HepG2 (cell line): Measurements from ENCODE around the gene SH2D6. TPM values are rescaled to one million over a fixed set of nuclear protein-coding genes. Genes with fewer than 3 reads are reported as not detected.

Source experiments
- ATAC-seq: fragments of 200-7000 bp; cut with Tn5 transposase; 3 replicates; pipeline ENCODE4 v1.9.1; 2020; ENCODE audit warnings: mild to moderate bottlenecking, moderate library complexity
- BruUV-seq: library from RNA; stranded (reverse); fragments of 400-500 nt; replicated peaks from 2 replicates; lab custom pipeline; 2021; lab: Mats Ljungman, UMichigan
- CTCF ChIA-PET: fragments of 300-600 bp; formaldehyde crosslinking; extraction: SDS; loops from one replicate; lab custom pipeline; 2021; ENCODE audit warnings: low total read pairs, inconsistent platforms, low intra/inter-chr PET ratio; lab: Yijun Ruan, JAX
- POLR2A ChIA-PET: fragments of 350-600 bp; sonication (Branson Sonifier 250); formaldehyde crosslinking; loops from one replicate; lab custom pipeline; 2020; ENCODE audit warnings: antibody characterized with exemption, inconsistent platforms; lab: Yijun Ruan, JAX
- DNase-seq: peaks from one replicate; pipeline ENCODE4 v3.0.0-alpha.2; 2015; ENCODE audit warnings: low spot score
- FAIRE-seq: peaks from 3 replicates; lab custom pipeline; 2011; peaks lifted over from hg19 to GRCh38; lab: Jason Lieb, UNC
- H2AFZ ChIP-seq: one replicate; pipeline ENCODE4 v1.6.1; 2011; ENCODE audit warnings: low read length, inconsistent platforms
- H3K27ac ChIP-seq: fragments of 300-600 bp; 3 replicates; pipeline ENCODE4 v1.8.0; 2011; ENCODE audit warnings: mixed run types, mild to moderate bottlenecking, mixed read lengths, low read length, inconsistent platforms; ENCODE audit not compliant: insufficient read depth; ENCODE audit errors: extremely low read length
- H3K27me3 ChIP-seq, 2 experiments: fragments of 200-600 bp in 1 of 2; 2 replicates in 1 of 2; 3 replicates in 1 of 2; pipeline versions ENCODE4 v1.6.0 to v1.8.0; 2011; ENCODE audit warnings: low read length in 2 of 2, mild to moderate bottlenecking in 2 of 2, moderate library complexity in 2 of 2, inconsistent platforms in 1 of 2; ENCODE audit not compliant: insufficient read depth in 2 of 2, control insufficient read depth in 1 of 2
- H3K36me3 ChIP-seq, 2 experiments: fragments of 200-600 bp in 1 of 2; replicated peaks in 1 of 2; 2 replicates in 1 of 2; 3 replicates in 1 of 2; pipeline versions ENCODE4 v1.5.1 to v1.8.0; 2011; ENCODE audit warnings: low read length in 2 of 2, inconsistent platforms in 1 of 2; ENCODE audit not compliant: insufficient read depth in 2 of 2, control insufficient read depth in 1 of 2
- H3K4me1 ChIP-seq: 2 replicates; pipeline ENCODE4 v1.5.1; 2012; ENCODE audit warnings: low read length, inconsistent platforms; ENCODE audit not compliant: insufficient read depth
- H3K4me2 ChIP-seq: 2 replicates; pipeline ENCODE4 v1.6.0; 2011; ENCODE audit warnings: low read depth, low read length, inconsistent platforms
- H3K4me3 ChIP-seq, 3 experiments: fragments of 200-600 bp in 1 of 3; sonication (generic), shearing (Covaris generic) in 1 of 3; replicated peaks in 1 of 3; 2 replicates each; pipeline ENCODE4 v1.5.1; 2011 to 2016; ENCODE audit warnings: low read length in 3 of 3, inconsistent platforms in 2 of 3, low read depth in 2 of 3, mild to moderate bottlenecking in 2 of 3, control low read depth in 1 of 3, mixed read lengths in 1 of 3; ENCODE audit not compliant: insufficient read depth in 1 of 3
- H3K79me2 ChIP-seq: one replicate; pipeline ENCODE4 v1.6.1; 2011; ENCODE audit warnings: low read length, inconsistent platforms; ENCODE audit not compliant: insufficient read depth
- H3K9ac ChIP-seq: 2 replicates; pipeline ENCODE4 v1.6.0; 2011; ENCODE audit warnings: mild to moderate bottlenecking, low read depth, low read length, inconsistent platforms; ENCODE audit not compliant: insufficient read depth
- H3K9me3 ChIP-seq: 2 replicates; pipeline ENCODE4 v1.5.1; 2012; ENCODE audit warnings: mild to moderate bottlenecking, low read length
- H4K20me1 ChIP-seq: 2 replicates; pipeline ENCODE4 v1.6.0; 2011; ENCODE audit warnings: inconsistent platforms, mild to moderate bottlenecking, low read length, moderate library complexity; ENCODE audit not compliant: insufficient read depth
- ARNTL ChIP-seq: sonication (generic); formaldehyde crosslinking; IDR thresholded peaks from 2 replicates; pipeline ENCODE4 v1.4.0; 2020; ENCODE audit warnings: mild to moderate bottlenecking, missing genetic modification reagents
- HNRNPK ChIP-seq: fragments of 200-400 bp; formaldehyde crosslinking; IDR thresholded peaks from 2 replicates; pipeline ENCODE4 v1.6.1; 2018; ENCODE audit warnings: low read length, low read depth, moderate library complexity, mild to moderate bottlenecking; ENCODE audit not compliant: poor library complexity, severe bottlenecking
- LCORL ChIP-seq, 2 experiments: fragments of 450-650 bp in 1 of 2; sonication (generic) in 1 of 2; formaldehyde crosslinking in 1 of 2; IDR thresholded peaks; 2 replicates each; pipeline versions ENCODE4 v1.5.0 to v1.6.1; 2017 to 2020; ENCODE audit warnings: antibody characterized with exemption in 1 of 2, missing genetic modification reagents in 1 of 2
- NFRKB ChIP-seq: fragments of 450-650 bp; IDR thresholded peaks from 2 replicates; pipeline ENCODE4 v1.6.1; 2017
- NKX3-1 ChIP-seq: sonication (generic); formaldehyde crosslinking; IDR thresholded peaks from 2 replicates; pipeline ENCODE4 v1.5.0; 2020; ENCODE audit warnings: missing genetic modification reagents
- SP140L ChIP-seq: sonication (generic); formaldehyde crosslinking; IDR thresholded peaks from 2 replicates; pipeline ENCODE4 v1.4.0; 2020; ENCODE audit warnings: missing genetic modification reagents, borderline replicate concordance
- ZNF614 ChIP-seq: IDR thresholded peaks from 2 replicates; pipeline ENCODE4 v1.6.1; 2018; ENCODE audit warnings: missing biosample characterization, missing genetic modification reagents, inconsistent platforms, borderline replicate concordance
- WGBS: methylation state at CpG from one replicate; pipeline ENCODE4 v1.1.6; 2017; ENCODE audit warnings: low lambda C conversion rate; 5-methylcytosine and 5-hydroxymethylcytosine counted together
- in situ Hi-C: cut with HindIII; loops from 2 replicates; pipeline ENCODE4 v1.10.0; 2017; ENCODE audit warnings: low pct_unique_long_range_greater_than_20kb; ENCODE audit not compliant: extremely low pct_ligation_motif_present
- intact Hi-C: fragments of 100-400 bp; cut with micrococcal nuclease; formaldehyde crosslinking; loops from one replicate; pipeline ENCODE4 v1.10.0; 2022; ENCODE audit not compliant: unreplicated experiment
- polyA plus RNA-seq, 8 experiments: library from polyadenylated mRNA; depleted of rRNA in 3 of 8; stranded (reverse) in 7 of 8; unstranded in 1 of 8; fragments of >200 nt; fragmentation: Illumina TruSeq in 4 of 8; extraction: Trizol in 4 of 8; gene quantifications; 2 replicates each; pipeline versions ENCODE4 v1.2.1 to v1.2.3, GENCODE V29; 2011 to 2016; ENCODE audit warnings: low read depth in 4 of 8, missing spikeins in 1 of 8, mixed read lengths in 1 of 8; ENCODE audit not compliant: insufficient read depth in 1 of 8
- total RNA-seq, 5 experiments: library from RNA; depleted of rRNA; stranded (reverse); fragments of >200 nt; fragmentation: Illumina TruSeq; extraction: Trizol; gene quantifications; 2 replicates each; pipeline ENCODE4 v1.2.3, GENCODE V29; 2016; ENCODE audit warnings: low read depth in 1 of 5
- TF ChIP-seq, protein P1 (sequence below): sonication (generic); formaldehyde crosslinking; IDR thresholded peaks from 2 replicates; pipeline ENCODE4 v1.4.0; 2020; ENCODE audit warnings: mild to moderate bottlenecking, missing genetic modification reagents
- TF ChIP-seq, protein P2 (sequence below): sonication (generic); formaldehyde crosslinking; IDR thresholded peaks from 2 replicates; pipeline ENCODE4 v1.8.0; 2023; ENCODE audit warnings: mild to moderate bottlenecking, missing genetic modification reagents
- TF ChIP-seq, protein P3 (sequence below): sonication (generic); formaldehyde crosslinking; IDR thresholded peaks from 2 replicates; pipeline ENCODE4 v1.8.1; 2023; ENCODE audit warnings: missing genetic modification reagents, inconsistent platforms, borderline replicate concordance
- TF ChIP-seq, protein P4 (sequence below): IDR thresholded peaks from 2 replicates; pipeline ENCODE4 v1.6.1; 2016; ENCODE audit warnings: low read depth

Gene SH2D6
- total and polyA plus RNA-seq, 2 of the 13 experiments (the other 11 are each of a cell fraction or from before 2014, with no cell fraction given): 0.11 to 0.26 TPM

DNA sequence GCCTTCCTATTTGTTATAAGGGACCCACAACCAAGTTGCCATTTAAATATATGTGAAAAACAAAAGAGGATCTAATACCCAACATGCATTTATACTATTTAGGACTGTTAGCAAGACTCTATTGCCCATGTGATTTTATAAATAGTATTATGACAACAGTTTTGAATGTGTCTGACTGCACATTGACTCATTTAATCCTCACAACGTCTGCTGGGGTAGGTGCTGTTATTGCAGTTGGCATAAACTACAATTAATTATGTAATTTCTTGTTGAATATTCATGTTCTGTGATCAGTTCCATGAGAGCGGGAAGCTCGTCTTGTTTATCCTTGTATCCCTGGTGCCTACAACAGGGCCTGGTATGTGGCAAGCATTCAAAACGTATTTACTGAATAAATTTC is 53.7 kb downstream of the SH2D6 start:
- Histone ChIP-seq H3K27me3 (no peaks in the 10 kb centered on the region), H2AFZ (no peak overlapping the region), H3K27ac (no peak overlapping the region), H4K20me1 (no peaks in the 10 kb centered on the region), H3K9ac (no peak overlapping the region), H3K9me3 (no peaks in the 10 kb centered on the region), H3K79me2 (no peaks in the 10 kb centered on the region), H3K4me3 (no peak overlapping the region), H3K36me3 (no peaks in the 10 kb centered on the region), H3K4me1 (peaks cover 89% of the 10 kb centered on the region), H3K4me2 (no peak overlapping the region)
- intact Hi-C loops: loop anchor here (5.0 kb wide), 1 partner anchor 145 kb away; the partner anchor contains the start of gene TGOLN2
- in situ Hi-C loops: no loop called here
- TF ChIP-seq, protein P1, sequence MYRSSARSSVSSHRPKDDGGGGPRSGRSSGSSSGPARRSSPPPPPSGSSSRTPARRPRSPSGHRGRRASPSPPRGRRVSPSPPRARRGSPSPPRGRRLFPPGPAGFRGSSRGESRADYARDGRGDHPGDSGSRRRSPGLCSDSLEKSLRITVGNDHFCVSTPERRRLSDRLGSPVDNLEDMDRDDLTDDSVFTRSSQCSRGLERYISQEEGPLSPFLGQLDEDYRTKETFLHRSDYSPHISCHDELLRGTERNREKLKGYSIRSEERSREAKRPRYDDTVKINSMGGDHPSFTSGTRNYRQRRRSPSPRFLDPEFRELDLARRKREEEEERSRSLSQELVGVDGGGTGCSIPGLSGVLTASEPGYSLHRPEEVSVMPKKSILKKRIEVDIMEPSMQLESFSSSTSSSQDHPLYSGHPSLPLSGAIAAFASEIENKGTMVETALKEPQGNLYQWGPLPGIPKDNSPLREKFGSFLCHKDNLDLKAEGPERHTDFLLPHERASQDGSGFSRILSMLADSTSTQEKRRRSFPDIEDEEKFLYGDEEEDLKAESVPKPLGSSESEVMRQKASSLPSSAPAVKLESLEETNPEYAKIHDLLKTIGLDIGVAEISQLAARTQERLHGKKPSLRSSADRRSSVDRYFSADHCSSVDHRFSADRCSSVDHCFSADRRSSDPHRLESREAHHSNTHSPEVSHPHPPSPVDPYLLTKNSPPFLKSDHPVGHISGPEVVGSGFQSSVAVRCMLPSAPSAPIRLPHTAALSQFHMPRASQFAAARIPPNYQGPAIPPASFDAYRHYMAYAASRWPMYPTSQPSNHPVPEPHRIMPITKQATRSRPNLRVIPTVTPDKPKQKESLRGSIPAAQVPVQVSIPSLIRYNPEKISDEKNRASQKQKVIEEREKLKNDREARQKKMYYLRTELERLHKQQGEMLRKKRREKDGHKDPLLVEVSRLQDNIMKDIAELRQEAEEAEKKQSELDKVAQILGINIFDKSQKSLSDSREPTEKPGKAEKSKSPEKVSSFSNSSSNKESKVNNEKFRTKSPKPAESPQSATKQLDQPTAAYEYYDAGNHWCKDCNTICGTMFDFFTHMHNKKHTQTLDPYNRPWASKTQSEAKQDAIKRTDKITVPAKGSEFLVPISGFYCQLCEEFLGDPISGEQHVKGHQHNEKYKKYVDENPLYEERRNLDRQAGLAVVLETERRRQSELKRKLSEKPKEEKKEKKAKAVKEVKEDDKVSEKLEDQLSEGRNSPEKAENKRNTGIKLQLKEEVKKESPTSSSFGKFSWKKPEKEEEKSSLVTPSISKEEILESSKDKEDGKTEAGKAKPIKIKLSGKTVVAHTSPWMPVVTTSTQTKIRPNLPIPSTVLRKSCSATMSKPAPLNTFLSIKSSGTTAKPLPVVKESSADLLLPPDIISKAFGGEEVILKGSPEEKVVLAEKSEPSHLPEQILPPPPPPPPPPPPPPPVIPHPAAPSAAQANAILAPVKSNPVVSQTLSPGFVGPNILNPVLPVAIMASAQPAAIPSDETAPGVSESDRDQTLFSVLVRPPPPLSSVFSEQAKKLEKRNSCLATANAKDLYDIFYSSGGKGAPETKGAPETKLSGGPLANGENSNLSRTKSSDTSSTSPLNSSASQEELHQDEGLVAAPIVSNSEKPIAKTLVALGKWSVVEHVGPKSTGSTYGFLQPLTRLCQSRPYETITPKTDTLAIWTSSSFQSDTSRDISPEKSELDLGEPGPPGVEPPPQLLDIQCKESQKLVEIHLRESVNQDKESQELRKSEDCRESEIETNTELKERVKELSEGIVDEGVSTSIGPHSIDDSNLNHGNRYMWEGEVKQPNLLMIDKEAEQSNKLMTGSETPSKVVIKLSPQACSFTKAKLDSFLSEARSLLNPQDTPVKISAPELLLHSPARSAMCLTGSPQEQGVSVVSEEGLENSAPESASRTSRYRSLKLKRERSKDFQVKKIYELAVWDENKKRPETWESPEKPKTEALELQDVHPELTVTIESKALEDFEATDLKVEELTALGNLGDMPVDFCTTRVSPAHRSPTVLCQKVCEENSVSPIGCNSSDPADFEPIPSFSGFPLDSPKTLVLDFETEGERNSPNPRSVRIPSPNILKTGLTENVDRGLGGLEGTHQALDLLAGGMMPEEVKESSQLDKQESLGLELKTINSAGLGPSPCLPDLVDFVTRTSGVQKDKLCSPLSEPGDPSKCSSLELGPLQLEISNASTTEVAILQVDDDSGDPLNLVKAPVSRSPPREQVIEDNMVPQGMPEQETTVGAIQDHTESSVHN (CRISPR knock-in tag): no peak
- TF ChIP-seq SP140L (no peak), LCORL (IDR thresholded peaks at IDR 0.05) (no peak), LCORL (CRISPR knock-in tag; IDR thresholded peaks at IDR 0.05) (no peak), HNRNPK (no peak), NKX3-1 (CRISPR knock-in tag) (no peak), ARNTL (CRISPR knock-in tag) (no peak), ZNF614 (CRISPR knock-in tag) (no peak), NFRKB (no peak)
- TF ChIP-seq, protein P2, sequence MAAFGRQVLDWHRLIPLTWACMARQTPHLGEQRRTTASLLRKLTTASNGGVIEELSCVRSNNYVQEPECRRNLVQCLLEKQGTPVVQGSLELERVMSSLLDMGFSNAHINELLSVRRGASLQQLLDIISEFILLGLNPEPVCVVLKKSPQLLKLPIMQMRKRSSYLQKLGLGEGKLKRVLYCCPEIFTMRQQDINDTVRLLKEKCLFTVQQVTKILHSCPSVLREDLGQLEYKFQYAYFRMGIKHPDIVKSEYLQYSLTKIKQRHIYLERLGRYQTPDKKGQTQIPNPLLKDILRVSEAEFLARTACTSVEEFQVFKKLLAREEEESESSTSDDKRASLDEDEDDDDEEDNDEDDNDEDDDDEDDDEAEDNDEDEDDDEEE (CRISPR knock-in tag): no peak
- TF ChIP-seq, protein P3, sequence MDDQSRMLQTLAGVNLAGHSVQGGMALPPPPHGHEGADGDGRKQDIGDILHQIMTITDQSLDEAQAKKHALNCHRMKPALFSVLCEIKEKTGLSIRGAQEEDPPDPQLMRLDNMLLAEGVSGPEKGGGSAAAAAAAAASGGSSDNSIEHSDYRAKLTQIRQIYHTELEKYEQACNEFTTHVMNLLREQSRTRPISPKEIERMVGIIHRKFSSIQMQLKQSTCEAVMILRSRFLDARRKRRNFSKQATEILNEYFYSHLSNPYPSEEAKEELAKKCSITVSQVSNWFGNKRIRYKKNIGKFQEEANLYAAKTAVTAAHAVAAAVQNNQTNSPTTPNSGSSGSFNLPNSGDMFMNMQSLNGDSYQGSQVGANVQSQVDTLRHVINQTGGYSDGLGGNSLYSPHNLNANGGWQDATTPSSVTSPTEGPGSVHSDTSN (CRISPR knock-in tag): no peak
- TF ChIP-seq, protein P4, sequence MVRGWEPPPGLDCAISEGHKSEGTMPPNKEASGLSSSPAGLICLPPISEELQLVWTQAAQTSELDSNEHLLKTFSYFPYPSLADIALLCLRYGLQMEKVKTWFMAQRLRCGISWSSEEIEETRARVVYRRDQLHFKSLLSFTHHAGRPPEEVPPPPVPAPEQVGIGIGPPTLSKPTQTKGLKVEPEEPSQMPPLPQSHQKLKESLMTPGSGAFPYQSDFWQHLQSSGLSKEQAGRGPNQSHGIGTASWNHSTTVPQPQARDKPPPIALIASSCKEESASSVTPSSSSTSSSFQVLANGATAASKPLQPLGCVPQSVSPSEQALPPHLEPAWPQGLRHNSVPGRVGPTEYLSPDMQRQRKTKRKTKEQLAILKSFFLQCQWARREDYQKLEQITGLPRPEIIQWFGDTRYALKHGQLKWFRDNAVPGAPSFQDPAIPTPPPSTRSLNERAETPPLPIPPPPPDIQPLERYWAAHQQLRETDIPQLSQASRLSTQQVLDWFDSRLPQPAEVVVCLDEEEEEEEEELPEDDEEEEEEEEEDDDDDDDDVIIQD (CRISPR knock-in tag): no peak
- CTCF ChIA-PET: no interaction called here
- no peak for DNase-seq
- no TSS peak for BruUV-seq
- 90% methylated on average over 4 of the region's 4 CpGs for WGBS
- POLR2A ChIA-PET: interaction anchor here (0.8 to 5.7 kb wide), 6 partner anchors 26 to 129 kb away, joined by 3 to 96 read pairs (median 4); partner anchors contain the start of genes ELMOD3, MAT2A, RETSAT and SH2D6
- ATAC-seq: no peak
- FAIRE-seq: no peak
